ENCODE measurements around the gene PLCL1. TPM values are rescaled to one million over a fixed set of nuclear protein-coding genes. Genes with fewer than 3 reads are reported as not detected.

The PLCL1 gene
- total RNA-seq, 1 donor from 2014 or later: 1.0 TPM

DNA sequence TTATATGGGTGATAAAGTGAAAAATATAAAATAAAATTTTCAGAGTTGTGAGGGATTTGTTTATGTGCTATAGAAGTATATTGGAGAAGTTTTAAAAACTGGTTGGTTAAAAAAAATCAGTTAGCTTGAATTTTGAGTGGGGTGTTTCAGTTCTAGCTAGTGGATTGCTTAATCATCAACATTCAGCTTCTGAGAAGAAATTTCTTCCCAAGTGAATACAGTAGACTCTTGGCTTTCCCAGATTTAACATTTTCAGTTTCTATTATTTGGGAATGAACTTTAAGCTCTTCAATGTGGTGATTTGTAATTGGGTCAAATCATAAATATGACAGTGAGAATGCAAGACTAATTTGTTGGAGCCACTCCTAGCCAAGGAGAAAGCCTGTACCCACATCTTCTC, 120.8 kb downstream of the PLCL1 start:
- no peak for DNase-seq (ENCODE audit: low read depth in 2 of 2)

DNA sequence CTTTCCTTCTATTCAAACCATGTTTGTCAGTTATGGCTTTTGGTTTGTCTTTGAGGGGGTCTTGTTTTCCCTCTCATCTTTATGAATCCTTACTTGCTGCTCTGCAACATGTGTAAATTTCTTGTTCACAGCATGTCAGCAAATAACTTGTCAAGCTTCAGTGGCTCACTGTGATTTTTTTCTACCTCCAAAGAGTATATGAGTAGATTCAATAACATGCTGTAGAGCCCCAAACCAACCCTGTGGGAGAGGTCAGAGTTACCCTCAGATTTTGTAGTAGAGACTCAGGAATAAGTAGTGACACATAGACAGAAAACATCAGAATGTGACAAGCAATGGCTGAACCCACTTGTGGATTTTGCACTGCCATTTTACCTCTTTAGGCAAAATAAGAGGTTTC, 121.6 kb downstream of the PLCL1 start:
- no peak for DNase-seq (ENCODE audit: low read depth in 2 of 2)

DNA sequence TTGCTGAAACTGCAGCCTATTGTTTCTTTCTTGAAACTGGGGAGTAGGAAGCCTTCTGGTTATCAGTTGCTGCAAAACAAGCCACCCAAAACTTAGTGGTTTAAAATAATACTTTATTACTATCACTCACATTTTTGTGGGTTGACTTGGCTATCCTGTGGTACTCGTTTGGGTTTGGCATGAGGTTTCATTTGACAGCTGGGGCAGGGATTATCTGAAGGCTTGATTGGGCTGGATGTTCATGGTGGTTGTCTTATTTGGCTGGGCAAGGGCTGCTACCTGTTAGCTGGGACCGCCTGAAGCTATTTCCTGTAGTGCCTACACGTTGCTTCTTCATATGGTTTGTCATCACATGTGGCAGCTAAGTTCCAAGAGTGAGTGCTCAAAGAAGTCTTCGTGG, 122.3 kb downstream of the PLCL1 start:
- no peak for DNase-seq (ENCODE audit: low read depth in 2 of 2)

DNA sequence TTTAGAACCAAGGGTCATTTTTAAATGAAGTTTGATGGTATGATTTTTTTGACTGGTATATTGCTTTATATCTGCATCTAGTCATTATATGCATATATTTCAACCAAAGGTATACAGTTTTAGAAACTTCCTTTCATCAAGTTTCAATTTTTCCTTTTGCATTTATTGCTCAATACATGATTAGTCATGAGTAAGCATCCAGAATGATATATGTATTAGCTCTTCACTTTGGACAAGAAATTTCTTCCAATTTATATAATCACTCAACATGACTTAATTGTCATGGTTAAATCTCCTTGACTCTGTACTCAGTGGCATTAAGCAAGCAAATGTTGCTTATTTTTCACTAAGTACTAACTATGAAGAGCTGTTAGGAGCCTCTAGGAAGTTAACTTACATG, 123.6 kb downstream of the PLCL1 start:
- DNase-seq (ENCODE audit: low read depth in 2 of 2): no peak

DNA sequence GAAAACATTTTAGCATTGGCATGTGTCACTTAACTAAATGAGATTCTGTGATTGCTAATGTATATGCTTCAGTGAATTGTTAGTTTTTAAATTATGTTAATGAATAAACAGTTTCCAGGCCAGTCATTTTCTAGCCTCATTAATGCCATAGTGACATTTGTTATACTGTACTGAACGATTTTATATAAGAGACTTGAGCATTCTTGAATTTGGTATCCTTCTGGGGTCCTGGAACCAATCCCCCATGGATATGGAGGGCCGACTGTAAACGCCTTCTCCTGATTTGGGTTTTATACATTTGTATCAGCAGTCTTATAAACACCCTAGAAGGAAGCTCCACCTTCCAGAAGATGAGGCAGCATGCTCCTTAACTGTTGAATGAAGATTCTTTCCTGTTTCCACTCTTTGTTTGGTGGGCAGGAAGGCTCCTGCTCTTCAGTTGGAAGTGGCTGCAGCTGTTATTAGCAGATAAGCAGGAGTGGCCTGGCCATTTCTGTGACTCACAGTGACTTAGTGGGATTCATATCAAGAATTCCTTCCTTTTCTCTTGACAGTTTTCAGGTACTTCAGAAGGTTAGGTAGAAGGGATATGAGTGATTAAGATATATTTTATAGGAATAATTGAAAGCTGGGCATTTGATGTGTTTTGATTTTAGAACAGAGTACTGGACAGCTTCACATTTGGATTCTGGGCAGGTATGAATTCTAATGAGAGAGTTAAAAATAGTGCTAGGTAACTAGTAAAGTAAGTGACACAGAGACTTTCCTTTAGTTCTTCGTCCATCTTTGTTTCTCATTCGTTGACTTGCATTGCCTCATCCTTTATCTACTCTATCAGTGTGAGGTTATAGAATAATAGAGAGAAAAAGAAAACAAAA, 124.9 kb downstream of the PLCL1 start:
- peak; percentile 2 to 81 for DNase-seq (ENCODE audit: low read depth in 2 of 2)

DNA sequence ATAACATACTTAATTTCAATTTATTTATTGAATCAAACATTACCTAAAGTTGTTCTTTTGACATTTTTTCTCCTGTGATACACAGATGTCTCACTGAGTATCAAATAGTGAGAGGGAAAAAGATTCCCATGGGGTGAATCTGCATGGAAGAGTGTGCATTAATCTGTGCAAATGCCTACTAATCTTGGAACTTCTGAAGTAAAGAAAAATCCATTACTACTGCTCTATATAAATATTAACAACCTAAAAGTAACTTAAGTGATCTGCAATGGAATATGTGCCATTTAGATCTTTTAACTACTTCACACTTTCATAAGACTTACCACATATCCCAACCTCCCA, 125.5 kb downstream of the PLCL1 start:
- no peak for DNase-seq (ENCODE audit: low read depth in 2 of 2)

DNA sequence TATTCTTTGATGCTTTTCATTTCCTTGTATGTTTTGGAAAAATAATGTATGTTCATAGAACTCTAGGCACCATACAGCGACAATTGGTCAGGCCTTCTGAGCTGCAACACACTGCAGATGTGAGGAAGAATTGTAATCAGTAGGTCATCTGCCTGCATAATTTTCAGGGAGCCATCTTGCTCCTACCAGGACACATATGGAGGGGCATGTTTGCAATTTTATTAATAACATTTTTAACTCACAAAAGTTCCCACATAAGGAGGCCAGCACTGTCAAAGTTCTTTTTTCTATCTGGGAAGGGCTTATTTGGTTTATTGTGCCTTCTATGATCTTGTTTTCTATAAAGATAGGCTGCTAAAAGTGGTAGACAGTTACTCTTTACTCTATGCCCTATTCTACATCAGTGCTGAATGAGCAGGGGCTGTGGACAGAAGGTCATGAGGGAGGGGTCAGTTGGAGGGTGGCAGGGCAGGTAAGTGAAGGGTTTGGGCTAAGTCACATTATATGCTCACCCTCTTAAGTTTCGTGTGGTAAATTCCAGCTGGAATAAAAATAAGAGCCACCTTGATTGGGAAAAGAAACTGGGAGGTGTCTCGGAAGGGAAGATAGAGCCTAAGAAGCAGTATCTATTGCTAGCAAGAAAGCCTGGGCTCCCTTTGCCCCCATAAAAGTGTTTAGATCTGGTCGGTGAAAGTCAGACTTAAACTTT, 126.3 kb downstream of the PLCL1 start:
- DNase-seq (ENCODE audit: low read depth in 2 of 2): no peak

DNA sequence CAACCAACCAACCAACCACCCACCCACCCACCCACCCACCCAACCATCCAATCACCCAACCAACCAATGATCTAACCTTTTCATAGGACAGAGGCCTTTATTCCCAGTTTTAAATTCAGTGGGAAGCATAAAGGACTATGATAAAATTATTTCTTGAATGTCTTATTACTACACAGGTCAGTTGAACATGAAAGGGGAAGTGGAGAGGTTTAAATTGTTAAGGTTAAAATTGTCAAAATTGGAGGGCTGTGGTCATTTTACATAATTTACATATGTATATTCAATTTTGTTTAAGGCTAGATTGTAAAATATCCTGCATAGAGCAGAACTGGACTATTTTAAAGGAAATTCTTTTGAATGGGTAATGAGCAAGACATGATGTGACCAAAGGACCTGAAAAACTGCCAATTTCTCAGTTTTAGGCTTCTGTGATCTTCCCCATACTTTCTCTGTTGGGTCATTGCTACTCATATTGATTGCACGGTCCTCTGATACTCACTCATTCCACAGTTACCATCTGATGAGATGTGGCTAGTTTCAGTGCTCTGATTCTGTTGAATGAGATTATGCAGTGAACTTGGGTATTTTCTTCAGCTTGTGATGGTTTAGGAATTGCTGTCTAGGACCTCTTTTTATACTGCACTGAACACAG, 127.4 kb downstream of the PLCL1 start:
- DNase-seq (ENCODE audit: low read depth in 2 of 2): no peak

DNA sequence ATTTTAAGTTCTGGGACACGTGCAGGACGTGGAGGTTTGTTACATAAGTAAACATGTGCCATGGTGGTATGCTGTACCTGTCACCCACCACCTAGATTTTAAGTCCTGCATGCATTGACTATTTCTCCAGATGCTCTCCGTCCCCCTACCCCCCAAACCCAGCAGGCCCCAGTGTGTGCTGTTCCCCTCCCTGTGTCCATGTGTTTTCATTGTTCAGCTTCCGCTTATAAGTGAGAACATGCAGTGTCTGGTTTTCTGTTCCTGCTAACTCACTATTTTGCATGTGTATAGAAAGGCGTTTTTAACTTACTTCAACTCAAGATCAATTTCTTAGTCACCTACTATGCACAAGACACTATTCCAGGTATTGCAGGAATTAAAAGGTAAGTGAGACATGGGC, 128.0 kb downstream of the PLCL1 start:
- no peak for DNase-seq (ENCODE audit: low read depth in 2 of 2)

DNA sequence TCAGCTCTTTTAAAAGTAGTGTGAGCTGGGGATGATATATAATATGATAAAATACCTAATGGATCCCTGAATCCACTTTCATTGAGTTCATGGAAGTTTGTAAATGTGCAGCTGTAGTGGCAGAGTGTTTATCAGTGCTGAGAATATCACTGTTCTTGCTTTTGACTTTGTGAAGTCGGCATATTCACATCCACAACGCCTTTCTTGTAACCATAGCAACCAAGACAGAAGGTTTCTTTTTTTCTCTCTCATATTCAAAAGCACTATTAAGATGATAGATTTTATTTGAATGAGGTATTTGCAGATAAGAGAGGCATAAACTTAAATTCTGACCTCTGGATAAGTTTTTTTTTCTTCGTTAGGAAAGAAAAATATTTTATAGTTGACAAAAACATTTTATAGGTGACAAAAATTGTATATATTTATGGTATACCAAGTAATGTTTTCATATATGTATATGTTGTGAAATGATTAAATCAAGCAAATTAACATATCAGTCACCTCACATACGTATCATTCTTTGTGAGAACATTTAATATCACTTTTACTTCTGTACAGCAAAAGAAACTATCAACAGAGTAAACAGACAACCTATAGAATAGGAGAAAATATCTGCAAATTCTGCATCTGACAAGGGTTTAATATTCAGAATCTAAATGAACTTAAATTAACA, 130.0 kb downstream of the PLCL1 start:
- DNase-seq (ENCODE audit: low read depth in 2 of 2): no peak

DNA sequence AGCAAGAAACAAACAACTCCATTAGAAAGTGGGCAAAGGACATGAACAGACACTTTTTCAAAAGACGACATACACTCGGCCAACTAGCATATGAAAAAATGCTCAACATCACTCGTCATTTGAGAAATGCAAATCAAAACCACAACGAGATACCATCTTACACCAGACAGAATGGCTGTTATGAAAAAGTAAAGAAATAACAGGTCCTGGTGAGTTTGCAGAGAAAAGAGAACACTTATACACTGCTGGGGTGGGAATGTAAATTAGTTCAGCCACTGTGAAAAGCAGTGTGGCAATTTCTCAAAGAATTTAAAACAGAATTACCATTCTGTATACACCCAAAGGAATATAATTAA, 130.5 kb downstream of the PLCL1 start:
- DNase-seq (ENCODE audit: low read depth in 2 of 2): no peak

DNA sequence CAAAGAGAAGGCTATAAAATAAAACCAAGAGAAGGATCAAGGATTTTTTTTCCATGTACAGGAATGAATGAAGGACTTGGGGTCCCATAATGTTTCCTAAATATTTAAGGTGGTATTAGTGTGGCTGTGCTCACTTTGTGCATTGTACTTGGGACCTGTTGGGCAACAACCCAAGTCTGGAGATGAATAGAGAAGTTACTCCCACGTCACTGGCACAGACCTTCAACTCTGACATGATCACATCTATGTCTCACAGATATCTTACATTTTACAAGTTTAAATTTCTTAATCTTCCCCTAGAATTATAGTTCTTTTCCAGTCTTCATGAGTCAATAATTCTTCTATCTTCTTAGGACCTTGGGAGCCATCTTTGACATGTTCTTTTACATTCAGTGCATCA, 133.4 kb downstream of the PLCL1 start:
- no peak for DNase-seq (ENCODE audit: low read depth in 2 of 2)

DNA sequence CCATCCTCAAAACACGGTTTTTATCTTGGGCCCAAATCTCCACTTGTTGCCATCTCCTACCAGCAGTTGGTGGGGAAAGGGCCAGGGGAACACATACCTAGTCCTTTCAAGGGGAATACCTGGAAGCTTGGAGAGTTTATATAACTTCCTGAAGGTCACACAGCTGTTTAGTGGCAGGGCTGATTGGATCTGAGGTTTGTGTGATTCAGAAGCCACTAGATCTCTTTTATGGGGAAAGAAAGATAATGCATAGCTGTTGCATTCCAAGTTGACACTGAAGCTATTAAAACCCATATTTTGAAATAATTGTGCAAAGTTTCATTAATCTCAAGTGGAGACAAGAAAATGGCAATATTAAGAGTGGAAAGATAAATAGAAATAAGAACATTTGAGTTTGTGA, 134.2 kb downstream of the PLCL1 start:
- no peak for DNase-seq (ENCODE audit: low read depth in 2 of 2)

DNA sequence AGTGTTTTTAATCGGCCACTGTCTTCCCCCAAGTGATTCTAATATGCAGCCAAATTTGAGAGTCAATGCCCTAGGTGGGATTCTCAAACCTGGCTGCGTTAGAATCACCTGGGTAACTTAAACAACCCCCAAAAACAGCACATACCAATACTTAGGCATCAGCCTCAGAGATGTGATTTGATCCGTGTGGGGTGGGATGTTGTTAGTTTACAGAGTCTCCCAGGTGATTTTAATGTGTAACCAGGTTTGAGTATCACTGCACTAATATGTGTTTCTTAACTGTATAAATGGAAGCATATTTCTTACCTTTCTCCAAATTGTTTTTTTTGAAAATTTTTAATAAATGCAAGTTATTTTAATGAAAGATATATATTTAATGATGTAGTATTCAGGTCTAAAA, 135.4 kb downstream of the PLCL1 start:
- DNase-seq (ENCODE audit: low read depth in 2 of 2): no peak

DNA sequence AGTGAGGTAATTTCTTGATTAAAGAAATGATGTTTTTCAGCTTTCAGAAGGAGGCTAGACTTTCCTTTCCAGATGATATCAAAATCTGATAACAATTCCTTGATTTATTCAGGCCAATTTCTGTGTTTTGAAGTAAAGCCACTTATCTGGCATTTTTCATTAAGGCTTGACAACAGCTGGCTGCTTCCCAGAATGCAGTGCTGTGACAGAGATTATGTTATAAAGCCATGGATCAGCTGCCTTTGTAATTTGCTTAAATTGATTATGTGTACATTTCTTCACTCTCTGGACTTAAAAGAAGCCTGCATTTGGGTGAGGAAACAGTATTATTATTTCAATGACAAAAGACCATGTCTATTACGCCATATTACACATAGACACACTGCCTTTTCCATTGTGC, 136.0 kb downstream of the PLCL1 start:
- no peak for DNase-seq (ENCODE audit: low read depth in 2 of 2)

DNA sequence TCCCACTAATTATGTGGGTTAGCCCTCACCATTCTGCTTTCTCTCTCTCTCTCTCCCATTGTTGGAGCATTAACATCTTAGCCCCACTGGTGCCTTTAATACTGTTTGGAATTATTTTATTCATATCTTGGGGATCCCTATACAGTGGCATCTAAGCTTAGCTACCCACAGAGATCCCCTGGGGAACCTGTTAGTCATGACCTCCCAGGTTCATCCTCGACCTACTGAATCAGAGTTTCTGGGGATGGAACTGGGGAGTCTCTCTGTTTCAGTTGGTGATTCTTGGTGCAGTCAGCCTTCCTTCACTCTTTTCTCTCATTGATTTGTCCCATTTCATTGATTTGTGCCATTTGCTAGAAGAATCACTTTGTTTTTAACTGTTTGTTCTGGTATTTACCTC, 137.3 kb downstream of the PLCL1 start:
- no peak for DNase-seq (ENCODE audit: low read depth in 2 of 2)

DNA sequence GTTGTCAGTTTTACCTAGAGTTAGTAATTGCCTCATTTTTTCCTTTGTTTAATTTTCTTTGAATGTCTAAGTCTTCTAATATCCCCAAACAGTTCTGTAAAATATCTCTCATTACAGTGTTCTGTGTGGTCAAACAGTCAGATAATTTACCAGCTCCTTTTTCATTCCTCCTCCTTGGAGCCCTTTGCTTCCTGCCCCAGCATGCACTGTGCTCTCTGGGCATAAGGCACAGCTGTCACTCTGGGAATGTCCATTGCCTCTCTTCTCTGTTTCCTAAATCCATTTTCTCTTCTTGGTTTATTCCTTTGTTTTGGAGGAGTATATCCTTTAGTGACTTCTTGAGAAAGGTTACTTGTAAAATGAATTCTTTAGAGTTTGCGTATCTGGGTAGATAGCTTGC, 139.3 kb downstream of the PLCL1 start:
- DNase-seq (ENCODE audit: low read depth in 2 of 2): no peak

DNA sequence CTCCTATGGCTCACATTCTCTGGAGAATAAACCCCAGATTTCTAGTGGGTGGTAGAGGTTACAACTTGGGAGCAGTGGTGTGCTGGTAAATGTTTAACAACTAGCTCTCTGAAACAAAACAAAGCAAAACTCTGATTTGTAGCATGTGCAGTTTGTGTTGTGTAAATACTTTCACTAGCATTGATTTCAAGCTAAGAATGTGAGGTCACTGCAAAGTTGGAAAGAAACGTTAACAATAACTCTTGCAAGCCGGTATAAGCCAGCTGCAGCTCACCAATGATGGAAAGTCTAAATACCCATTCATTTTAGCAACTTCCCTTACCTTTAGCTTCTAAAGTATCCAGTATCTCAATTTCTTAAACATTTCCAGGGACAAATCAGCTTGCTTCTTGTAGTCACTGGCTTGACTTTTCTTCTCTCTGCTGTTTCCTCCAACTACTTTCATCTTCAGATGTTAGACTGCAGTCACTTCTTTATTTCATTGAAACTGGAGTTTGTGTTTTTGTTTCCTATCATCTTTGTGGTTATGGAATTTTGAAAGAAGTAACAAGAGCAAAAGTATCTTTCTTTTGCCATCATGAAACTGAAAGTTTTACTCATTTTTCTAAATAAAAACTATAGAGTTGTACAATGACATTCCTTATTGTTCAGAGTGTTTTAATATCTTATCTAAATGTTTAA, 140.2 kb downstream of the PLCL1 start:
- no peak for DNase-seq (ENCODE audit: low read depth in 2 of 2)

DNA sequence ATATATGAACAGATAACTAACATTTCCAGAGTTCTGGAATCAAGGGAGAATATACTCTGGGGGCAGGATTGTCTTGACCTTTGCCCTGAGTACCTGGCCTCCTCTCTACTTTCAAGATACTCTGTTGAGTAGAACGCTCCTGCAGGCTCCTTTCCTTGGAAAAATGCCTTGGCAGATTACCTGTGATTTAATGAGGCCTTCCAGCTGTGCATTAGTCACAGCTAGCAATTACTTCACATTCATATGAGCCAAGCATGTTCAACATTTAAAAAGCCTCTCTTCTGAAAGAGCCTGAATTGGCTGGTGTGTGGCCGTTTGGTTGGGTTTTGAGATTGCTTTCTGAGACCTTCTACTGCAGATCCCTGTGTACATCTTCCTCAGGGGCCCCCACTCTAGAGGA, 142.2 kb downstream of the PLCL1 start:
- no peak for DNase-seq (ENCODE audit: low read depth in 2 of 2)

DNA sequence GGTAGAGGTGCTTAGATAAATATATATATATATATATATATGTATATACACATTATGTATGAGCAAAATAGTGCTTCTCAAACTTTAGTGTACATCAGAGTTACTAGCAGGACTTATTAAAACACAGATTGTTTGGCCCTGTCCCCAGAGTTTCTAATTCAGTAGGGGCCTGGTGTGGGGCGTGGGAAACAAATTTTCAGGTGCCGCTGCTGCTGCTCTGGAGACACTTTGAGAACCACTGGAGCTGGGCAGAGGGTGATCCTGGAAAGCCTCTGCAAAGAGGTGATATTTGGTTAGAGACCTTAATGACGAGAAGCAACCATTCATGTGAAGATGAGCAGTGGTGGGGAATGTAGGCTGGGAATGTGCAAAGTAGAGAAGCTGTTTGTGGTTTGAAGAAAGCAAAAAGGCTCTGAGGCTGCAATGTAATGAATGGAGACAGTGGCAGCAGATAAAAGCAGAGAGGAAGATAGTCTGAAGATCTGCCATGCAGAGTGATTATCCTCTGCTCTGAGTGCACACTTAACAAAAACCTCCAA, 142.9 kb downstream of the PLCL1 start:
- DNase-seq (ENCODE audit: low read depth in 2 of 2): no peak

DNA sequence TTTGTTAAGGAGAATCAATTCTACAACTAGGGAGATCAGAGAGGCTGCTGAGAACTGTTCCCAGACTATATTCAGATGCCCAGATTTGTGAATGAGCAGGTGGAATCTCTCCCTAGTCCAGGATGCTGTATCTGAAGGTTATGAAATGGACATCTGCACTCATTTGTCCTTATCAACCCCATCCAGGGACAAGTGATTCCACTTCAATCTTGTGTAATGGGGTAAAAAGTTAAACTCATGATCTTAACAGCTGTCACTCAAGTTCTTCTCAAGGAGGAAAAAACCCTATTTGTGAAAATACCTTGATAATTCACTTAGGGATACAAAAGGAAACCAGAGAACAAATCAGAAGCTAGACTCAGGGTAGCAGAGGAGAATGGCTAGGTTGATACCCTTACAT, 144.8 kb downstream of the PLCL1 start:
- no peak for DNase-seq (ENCODE audit: low read depth in 2 of 2)
